ENCODE measurements around the gene RASL11A. TPM values are rescaled to one million over a fixed set of nuclear protein-coding genes. Genes with fewer than 3 reads are reported as not detected.

Gene RASL11A
- total RNA-seq, 3 donors from 2014 or later = 5.2 to 7.3 (median 5.5) TPM

GRCh38 chr13:27258637-27259386 lies 11.8 kb upstream of the RASL11A start:
- H3K9me3 Mint-ChIP-seq = no peaks in the 10 kb centered on the region
- no peak overlapping the region for H3K4me3 Mint-ChIP-seq
- ATAC-seq (peak; percentile 8 to 11), DNase-seq (no peak)
- peaks cover 66% of the 10 kb centered on the region for H3K4me1 Mint-ChIP-seq (ENCODE audit: low read depth)
- H3K27me3 Mint-ChIP-seq (ENCODE audit: low read depth) = no peaks in the 10 kb centered on the region
- H3K36me3 Mint-ChIP-seq (ENCODE audit: insufficient read depth) = peaks cover 62% of the 10 kb centered on the region

- ATAC-seq = peak; percentile 8 to 25
- Mint-ChIP-seq H3K4me1 (ENCODE audit: low read depth) (peaks cover 59% of the 10 kb centered on the region), H3K27me3 (ENCODE audit: low read depth) (no peaks in the 10 kb centered on the region), H3K9me3 (no peaks in the 10 kb centered on the region), H3K36me3 (ENCODE audit: insufficient read depth) (peaks cover 54% of the 10 kb centered on the region), H3K4me3 (no peak overlapping the region)
- no peak for DNase-seq
Observed at GRCh38 chr13:27259831-27260230, 10.8 kb upstream of the RASL11A start.

GRCh38 chr13:27261396-27261795 lies 9.2 kb upstream of the RASL11A start:
- no peaks in the 10 kb centered on the region for H3K9me3 Mint-ChIP-seq
- peaks cover 43% of the 10 kb centered on the region for H3K36me3 Mint-ChIP-seq (ENCODE audit: insufficient read depth)
- no peaks in the 10 kb centered on the region for H3K27me3 Mint-ChIP-seq (ENCODE audit: low read depth)
- peaks cover 54% of the 10 kb centered on the region for H3K4me1 Mint-ChIP-seq (ENCODE audit: low read depth)
- ATAC-seq (no peak), DNase-seq (no peak)
- no peak overlapping the region for H3K4me3 Mint-ChIP-seq

- Mint-ChIP-seq H3K4me1 (ENCODE audit: low read depth) (peaks cover 44% of the 10 kb centered on the region), H3K27me3 (ENCODE audit: low read depth) (no peaks in the 10 kb centered on the region), H3K4me3 (no peak overlapping the region), H3K9me3 (no peaks in the 10 kb centered on the region), H3K36me3 (ENCODE audit: insufficient read depth) (peaks cover 28% of the 10 kb centered on the region)
- ATAC-seq = no peak
- DNase-seq = no peak
Observed at GRCh38 chr13:27263438-27263837, 7.2 kb upstream of the RASL11A start.

GRCh38 chr13:27264181-27264580 lies 6.4 kb upstream of the RASL11A start:
- Mint-ChIP-seq H3K4me1 (ENCODE audit: low read depth) (peaks cover 37% of the 10 kb centered on the region), H3K27me3 (ENCODE audit: low read depth) (no peaks in the 10 kb centered on the region), H3K36me3 (ENCODE audit: insufficient read depth) (peaks cover 20% of the 10 kb centered on the region), H3K4me3 (no peak overlapping the region), H3K9me3 (no peaks in the 10 kb centered on the region)
- ATAC-seq (no peak), DNase-seq (no peak)

- H3K9me3 Mint-ChIP-seq = no peaks in the 10 kb centered on the region
- DNase-seq (no peak), ATAC-seq (no peak)
- H3K4me1 Mint-ChIP-seq (ENCODE audit: low read depth) = peaks cover 32% of the 10 kb centered on the region
- no peaks in the 10 kb centered on the region for H3K27me3 Mint-ChIP-seq (ENCODE audit: low read depth)
- H3K36me3 Mint-ChIP-seq (ENCODE audit: insufficient read depth) = peaks cover 16% of the 10 kb centered on the region
- H3K4me3 Mint-ChIP-seq = no peak overlapping the region
Observed at GRCh38 chr13:27264648-27265047, 6.0 kb upstream of the RASL11A start.

- peaks cover 2% of the 10 kb centered on the region for H3K36me3 Mint-ChIP-seq (ENCODE audit: insufficient read depth)
- no peaks in the 10 kb centered on the region for H3K9me3 Mint-ChIP-seq
- ATAC-seq (no peak), DNase-seq (no peak)
- H3K4me1 Mint-ChIP-seq (ENCODE audit: low read depth) = peaks cover 24% of the 10 kb centered on the region
- H3K27me3 Mint-ChIP-seq (ENCODE audit: low read depth) = peaks cover 4% of the 10 kb centered on the region
- no peak overlapping the region for H3K4me3 Mint-ChIP-seq
Observed at GRCh38 chr13:27266917-27267316, 3.7 kb upstream of the RASL11A start.

GRCh38 chr13:27267596-27267995 lies 3.0 kb upstream of the RASL11A start:
- ATAC-seq (no peak), DNase-seq (no peak)
- Mint-ChIP-seq H3K4me1 (ENCODE audit: low read depth) (peaks cover 22% of the 10 kb centered on the region), H3K27me3 (ENCODE audit: low read depth) (peaks cover 4% of the 10 kb centered on the region), H3K9me3 (no peaks in the 10 kb centered on the region), H3K36me3 (ENCODE audit: insufficient read depth) (peaks cover 1% of the 10 kb centered on the region), H3K4me3 (no peak overlapping the region)

- peaks cover 19% of the 10 kb centered on the region for H3K4me1 Mint-ChIP-seq (ENCODE audit: low read depth)
- no peaks in the 10 kb centered on the region for H3K9me3 Mint-ChIP-seq
- H3K27me3 Mint-ChIP-seq (ENCODE audit: low read depth) = peaks cover 7% of the 10 kb centered on the region
- no peaks in the 10 kb centered on the region for H3K36me3 Mint-ChIP-seq (ENCODE audit: insufficient read depth)
- ATAC-seq = no peak
- no peak overlapping the region for H3K4me3 Mint-ChIP-seq
- no peak for DNase-seq
Observed at GRCh38 chr13:27269114-27269665, 1.4 kb upstream of the RASL11A start.

GRCh38 chr13:27271570-27272096 lies 1.0 kb downstream of the RASL11A start:
- Mint-ChIP-seq H3K4me3 (peak overlapping the region; percentile 86), H3K36me3 (ENCODE audit: insufficient read depth) (no peaks in the 10 kb centered on the region)

GRCh38 chr13:27273658-27274425 lies 3.2 kb downstream of the RASL11A start:
- Mint-ChIP-seq H3K4me1 (ENCODE audit: low read depth) (peaks cover 14% of the 10 kb centered on the region), H3K27me3 (ENCODE audit: low read depth) (peaks cover 18% of the 10 kb centered on the region), H3K36me3 (ENCODE audit: insufficient read depth) (no peaks in the 10 kb centered on the region), H3K4me3 (no peak overlapping the region), H3K9me3 (no peaks in the 10 kb centered on the region)
- DNase-seq = no peak
- ATAC-seq = no peak

More at GRCh38 chr13:27271570-27272096, 1.0 kb downstream of the RASL11A start:
- Mint-ChIP-seq H3K9me3 (no peaks in the 10 kb centered on the region), H3K27me3 (ENCODE audit: low read depth) (peaks cover 18% of the 10 kb centered on the region), H3K4me1 (ENCODE audit: low read depth) (peaks cover 14% of the 10 kb centered on the region)
- ATAC-seq (no peak), DNase-seq (no peak)

- Mint-ChIP-seq H3K4me3 (no peak overlapping the region), H3K27me3 (ENCODE audit: low read depth) (peaks cover 18% of the 10 kb centered on the region), H3K36me3 (ENCODE audit: insufficient read depth) (no peaks in the 10 kb centered on the region), H3K4me1 (ENCODE audit: low read depth) (peaks cover 14% of the 10 kb centered on the region), H3K9me3 (no peaks in the 10 kb centered on the region)
- no peak for DNase-seq
- no peak for ATAC-seq
Observed at GRCh38 chr13:27274631-27275030, 4.0 kb downstream of the RASL11A start.

- no peaks in the 10 kb centered on the region for H3K36me3 Mint-ChIP-seq (ENCODE audit: insufficient read depth)
- ATAC-seq (no peak), DNase-seq (no peak)
- H3K4me1 Mint-ChIP-seq (ENCODE audit: low read depth) = peaks cover 7% of the 10 kb centered on the region
- no peaks in the 10 kb centered on the region for H3K9me3 Mint-ChIP-seq
- no peak overlapping the region for H3K4me3 Mint-ChIP-seq
- H3K27me3 Mint-ChIP-seq (ENCODE audit: low read depth) = peaks cover 18% of the 10 kb centered on the region
Observed at GRCh38 chr13:27276188-27276587, 5.6 kb downstream of the RASL11A start.

- DNase-seq = no peak
Observed at GRCh38 chr13:27279506-27279905, 8.9 kb downstream of the RASL11A start.

More at GRCh38 chr13:27279506-27279905, 8.9 kb downstream of the RASL11A start:
- ATAC-seq = no peak
- Mint-ChIP-seq H3K4me1 (ENCODE audit: low read depth) (no peaks in the 10 kb centered on the region), H3K36me3 (ENCODE audit: insufficient read depth) (no peaks in the 10 kb centered on the region), H3K9me3 (no peaks in the 10 kb centered on the region), H3K4me3 (no peak overlapping the region), H3K27me3 (ENCODE audit: low read depth) (peaks cover 11% of the 10 kb centered on the region)

Data from activated T-cell treated with anti-CD3 and anti-CD28 coated beads, Interleukin-2, amount 50 U/mL, for 4 hours (primary cell).